ENCODE measurements around the gene DENND4C.

Gene DENND4C

GRCh38 chr9:19203058-19203457 lies 27.4 kb upstream of the DENND4C start:
- H3K36me3 ChIP-seq (ENCODE audit: control insufficient read depth, insufficient read depth, low read length), result no peaks in the 10 kb centered on the region
- no peaks in the 10 kb centered on the region for H3K9me3 ChIP-seq (ENCODE audit: control insufficient read depth, low read length)
- H3K27ac ChIP-seq, result no peak overlapping the region
- H3K9ac ChIP-seq, result no peak overlapping the region
- H3K4me2 ChIP-seq (ENCODE audit: low read length), result no peak overlapping the region
- H2AFZ ChIP-seq, result no peak overlapping the region
- no peaks in the 10 kb centered on the region for H3K4me1 ChIP-seq
- no peaks in the 10 kb centered on the region for H3K27me3 ChIP-seq (ENCODE audit: control insufficient read depth, insufficient read depth, low read length)
- TF ChIP-seq CTCF (IDR thresholded peaks at IDR 0.05), result no peak
- no peaks in the 10 kb centered on the region for H3K79me2 ChIP-seq
- H3K4me3 ChIP-seq (ENCODE audit: low read depth, low read length), result no peak overlapping the region

GRCh38 chr9:19208653-19209052 lies 21.8 kb upstream of the DENND4C start:
- Histone ChIP-seq H3K4me3 (ENCODE audit: low read depth, low read length) (no peak overlapping the region), H3K79me2 (no peaks in the 10 kb centered on the region), H2AFZ (no peak overlapping the region), H3K4me1 (no peaks in the 10 kb centered on the region), H3K9ac (no peak overlapping the region), H3K9me3 (ENCODE audit: control insufficient read depth, low read length) (no peaks in the 10 kb centered on the region), H3K4me2 (ENCODE audit: low read length) (no peak overlapping the region), H3K27ac (no peak overlapping the region), H3K27me3 (ENCODE audit: control insufficient read depth, insufficient read depth, low read length) (no peaks in the 10 kb centered on the region), H3K36me3 (ENCODE audit: control insufficient read depth, insufficient read depth, low read length) (no peaks in the 10 kb centered on the region)
- no peak for TF ChIP-seq CTCF (IDR thresholded peaks at IDR 0.05)

GRCh38 chr9:19209188-19209587 lies 21.3 kb upstream of the DENND4C start:
- no peaks in the 10 kb centered on the region for H3K36me3 ChIP-seq (ENCODE audit: control insufficient read depth, insufficient read depth, low read length)
- H3K27me3 ChIP-seq (ENCODE audit: control insufficient read depth, insufficient read depth, low read length), result no peaks in the 10 kb centered on the region
- no peaks in the 10 kb centered on the region for H3K4me1 ChIP-seq
- H3K27ac ChIP-seq, result no peak overlapping the region
- no peaks in the 10 kb centered on the region for H3K9me3 ChIP-seq (ENCODE audit: control insufficient read depth, low read length)
- no peak overlapping the region for H3K9ac ChIP-seq
- H3K4me3 ChIP-seq (ENCODE audit: low read depth, low read length), result no peak overlapping the region
- TF ChIP-seq CTCF (IDR thresholded peaks at IDR 0.05), result no peak
- H3K79me2 ChIP-seq, result no peaks in the 10 kb centered on the region
- no peak overlapping the region for H2AFZ ChIP-seq
- no peak overlapping the region for H3K4me2 ChIP-seq (ENCODE audit: low read length)

GRCh38 chr9:19213823-19214222 lies 16.7 kb upstream of the DENND4C start:
- TF ChIP-seq CTCF (IDR thresholded peaks at IDR 0.05), result no peak
- Histone ChIP-seq H3K9me3 (ENCODE audit: control insufficient read depth, low read length) (no peaks in the 10 kb centered on the region), H3K4me2 (ENCODE audit: low read length) (no peak overlapping the region), H3K4me3 (ENCODE audit: low read depth, low read length) (no peak overlapping the region), H3K4me1 (no peaks in the 10 kb centered on the region), H3K27me3 (ENCODE audit: control insufficient read depth, insufficient read depth, low read length) (no peaks in the 10 kb centered on the region), H3K36me3 (ENCODE audit: control insufficient read depth, insufficient read depth, low read length) (no peaks in the 10 kb centered on the region), H3K79me2 (no peaks in the 10 kb centered on the region), H3K27ac (no peak overlapping the region), H3K9ac (no peak overlapping the region), H2AFZ (no peak overlapping the region)

GRCh38 chr9:19216466-19216865 lies 14.0 kb upstream of the DENND4C start:
- H3K79me2 ChIP-seq, result no peaks in the 10 kb centered on the region
- no peak for TF ChIP-seq CTCF (IDR thresholded peaks at IDR 0.05)
- no peak overlapping the region for H3K4me3 ChIP-seq (ENCODE audit: low read depth, low read length)
- no peaks in the 10 kb centered on the region for H3K36me3 ChIP-seq (ENCODE audit: control insufficient read depth, insufficient read depth, low read length)
- H3K4me1 ChIP-seq, result no peaks in the 10 kb centered on the region
- H3K9ac ChIP-seq, result no peak overlapping the region
- H3K27ac ChIP-seq, result no peak overlapping the region
- no peak overlapping the region for H2AFZ ChIP-seq
- H3K9me3 ChIP-seq (ENCODE audit: control insufficient read depth, low read length), result no peaks in the 10 kb centered on the region
- H3K27me3 ChIP-seq (ENCODE audit: control insufficient read depth, insufficient read depth, low read length), result no peaks in the 10 kb centered on the region
- H3K4me2 ChIP-seq (ENCODE audit: low read length), result no peak overlapping the region
